ENCODE data around the gene SPAG9. TPM values are rescaled to one million over a fixed set of nuclear protein-coding genes. Genes with fewer than 3 reads are reported as not detected.

Gene SPAG9
- total and polyA plus RNA-seq, 2 experiments from 2014 or later = 13.7 to 45.0 TPM

- no peak overlapping the region for H3K4me2 ChIP-seq
- no peak overlapping the region for H3K27ac ChIP-seq (ENCODE audit: low read depth)
- H3K79me2 ChIP-seq (replicated peaks; ENCODE audit: insufficient read depth) = no peaks in the 10 kb centered on the region
- no peaks in the 10 kb centered on the region for H3K27me3 ChIP-seq (ENCODE audit: insufficient read depth)
- H3K4me3 ChIP-seq = no peak overlapping the region
- H3K36me3 ChIP-seq (ENCODE audit: insufficient read depth) = no peaks in the 10 kb centered on the region
- no peak for ATAC-seq
- H3F3A ChIP-seq (replicated peaks; ENCODE audit: low read depth) = no peaks in the 10 kb centered on the region
- TF ChIP-seq EZH2 (IDR thresholded peaks at IDR 0.05; ENCODE audit: low read depth, unreplicated experiment) = no peak
- TF ChIP-seq ZNF462 (CRISPR knock-in tag; IDR thresholded peaks at IDR 0.05) = no peak
- TF ChIP-seq ZNF114 (CRISPR knock-in tag; IDR thresholded peaks at IDR 0.05) = no peak
- TF ChIP-seq ETS1 (IDR thresholded peaks at IDR 0.05) = no peak
- no peak for TF ChIP-seq NANOG (IDR thresholded peaks at IDR 0.05; ENCODE audit: borderline replicate concordance)
- no peak for TF ChIP-seq JUNB (IDR thresholded peaks at IDR 0.05; ENCODE audit: unreplicated experiment)
- TF ChIP-seq EZH2phosphoT487 (IDR thresholded peaks at IDR 0.05; ENCODE audit: unreplicated experiment) = no peak
- no peak for TF ChIP-seq CTCF (conservative IDR thresholded peaks at IDR 0.05; ENCODE audit: low read depth in 2 of 2)
- no peak for TF ChIP-seq STAT1 (IDR thresholded peaks at IDR 0.05; ENCODE audit: unreplicated experiment)
- no peak for TF ChIP-seq CREB1 (CRISPR knock-in tag; IDR thresholded peaks at IDR 0.05; ENCODE audit: low read depth)
- no peak for TF ChIP-seq ZNF331 (CRISPR knock-in tag; IDR thresholded peaks at IDR 0.05; ENCODE audit: low read depth)
- no peak for TF ChIP-seq REST (IDR thresholded peaks at IDR 0.05; ENCODE audit: unreplicated experiment)
- no peak for TF ChIP-seq POLR2AphosphoS5 (IDR thresholded peaks at IDR 0.05; ENCODE audit: low read depth)
- Mint-ChIP-seq H3K27ac (no peak overlapping the region), H3K36me3 (ENCODE audit: low read depth) (no peaks in the 10 kb centered on the region), H3K27me3 (ENCODE audit: insufficient read depth, low read depth, poor library complexity) (peaks cover 1% of the 10 kb centered on the region), H3K9me3 (no peaks in the 10 kb centered on the region), H3K4me1 (peaks cover 29% of the 10 kb centered on the region), H3K4me3 (no peak overlapping the region)
- DNase-seq (ENCODE audit: low spot score) = no peak
- no peaks in the 10 kb centered on the region for H3K9me2 ChIP-seq (ENCODE audit: insufficient read depth)
- peaks cover 21% of the 10 kb centered on the region for H3K4me1 ChIP-seq (ENCODE audit: insufficient read depth)
- no peak overlapping the region for H2AFZ ChIP-seq
- no peaks in the 10 kb centered on the region for H4K20me1 ChIP-seq (replicated peaks; ENCODE audit: insufficient read depth)
Observed at GRCh38 chr17:50957600-50958575, 162.8 kb downstream of the SPAG9 start.
